Body of pancreas (tissue), 4 donors: ENCODE measurements around the gene KREMEN1. TPM values are rescaled to one million over a fixed set of nuclear protein-coding genes. Genes with fewer than 3 reads are reported as not detected.
A peak's percentile ranks its signal among the peaks of the same experiment; 100 is the strongest.

Experiments
- ATAC-seq: fragments of 150-250 bp; one replicate; pipeline ENCODE4 v1.9.1; 2016
- DNase-seq, 4 donors: peaks; one replicate each; pipeline ENCODE4 v3.0.0-alpha.2; 2019
- H3K27ac ChIP-seq, 4 donors: fragments of 200-600 bp; sonication (generic); 1 replicate in 3 of 4; 2 replicates in 1 of 4; pipeline versions ENCODE4 v1.5.1 to v1.6.1; 2016 to 2019; ENCODE audit warnings: mild to moderate bottlenecking in 1 of 4, mixed read lengths in 1 of 4, moderate library complexity in 1 of 4
- H3K27me3 ChIP-seq, 2 donors: fragments of 200-600 bp; sonication (generic); one replicate each; pipeline ENCODE4 v1.6.0; 2016; ENCODE audit warnings: mild to moderate bottlenecking in 1 of 2
- H3K36me3 ChIP-seq, 2 donors: fragments of 200-600 bp; sonication (generic); replicated peaks in 1 of 2; 2 replicates each; pipeline ENCODE4 v1.5.1; 2016; ENCODE audit warnings: low read depth in 2 of 2; ENCODE audit not compliant: insufficient read depth in 1 of 2
- H3K4me1 ChIP-seq: fragments of 200-600 bp; sonication (generic); one replicate; pipeline ENCODE4 v1.6.0; 2016
- H3K4me3 ChIP-seq, 2 donors: fragments of 200-600 bp; sonication (generic); 1 replicate in 1 of 2; 2 replicates in 1 of 2; pipeline ENCODE4 v1.5.1; 2016 to 2019
- H3K9me3 ChIP-seq, 3 donors: fragments of 200-600 bp; sonication (generic); 1 replicate in 2 of 3; 2 replicates in 1 of 3; pipeline ENCODE4 v1.5.1; 2016
- POLR2A ChIP-seq, 3 donors: fragments of 450-650 bp; IDR thresholded peaks; one replicate each; pipeline ENCODE4 v1.6.1; 2016; ENCODE audit warnings: antibody characterized with exemption in 3 of 3, mild to moderate bottlenecking in 2 of 3
- WGBS, 2 donors: methylation state at CpG; one replicate each; pipeline ENCODE4 v1.1.5; 2017; 5-methylcytosine and 5-hydroxymethylcytosine counted together
- intact Hi-C: fragments of 100-400 bp; cut with DNase I; formaldehyde crosslinking; loops from one replicate; pipeline ENCODE4 v1.15.1; 2023
- total RNA-seq, 2 donors: library from RNA; depleted of rRNA; stranded (reverse); fragments of >200 nt; gene quantifications; one replicate each; pipeline ENCODE4 v1.1.0, GENCODE V29; 2016
- TF ChIP-seq, protein P1 (sequence below), 7 experiments: fragments of 450-650 bp in 4 of 7; fragments of 200-600 bp in 3 of 7; sonication (generic) in 3 of 7; IDR thresholded peaks; one replicate each; pipeline ENCODE4 v1.5.1; 2016 to 2019; ENCODE audit warnings: antibody characterized with exemption in 7 of 7

The KREMEN1 gene
- total RNA-seq, 2 donors from 2014 or later = 6.6 to 7.3 TPM

DNA sequence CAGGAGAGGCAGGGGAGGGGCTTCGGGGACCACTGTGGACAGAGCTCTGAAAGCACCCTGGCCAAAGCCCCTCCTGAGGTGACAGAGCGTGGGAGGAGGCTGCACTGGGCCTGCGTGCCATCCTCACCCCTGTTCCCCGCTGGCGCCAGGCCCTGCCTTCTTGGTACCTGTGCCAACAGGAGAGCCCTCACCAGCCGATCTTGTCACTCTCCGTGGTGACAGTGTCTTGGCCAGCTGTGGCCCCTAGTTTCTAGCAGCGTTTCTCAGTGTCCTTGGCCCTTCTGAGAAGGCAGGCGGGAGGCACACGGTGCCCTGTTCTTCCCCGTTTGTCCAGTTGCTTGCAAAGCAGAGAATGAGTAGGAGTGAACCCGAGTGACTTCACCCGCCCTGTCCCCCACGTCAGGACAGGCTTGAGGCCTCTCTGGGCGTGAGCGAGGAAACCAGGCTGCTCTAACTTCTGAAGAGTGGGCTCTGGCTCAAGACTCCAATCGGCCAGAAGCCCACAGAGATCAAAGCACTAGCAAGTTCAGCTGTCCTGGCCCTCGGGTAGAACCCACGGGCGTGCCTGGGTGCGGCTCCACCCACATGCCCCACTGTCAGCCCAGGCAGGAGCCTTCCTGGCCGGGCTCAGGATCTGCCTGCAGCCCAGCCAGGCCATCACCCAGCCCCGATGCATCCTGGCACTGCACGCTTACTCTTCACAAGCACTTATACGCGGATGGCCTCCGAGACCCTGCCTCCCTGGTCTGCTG is 72.7 kb downstream of the KREMEN1 start:
- no peaks in the 10 kb centered on the region for H3K27me3 ChIP-seq
- no peak overlapping the region for H3K27ac ChIP-seq
- no peaks in the 10 kb centered on the region for H3K36me3 ChIP-seq
- H3K4me3 ChIP-seq = no peak overlapping the region
- no peaks in the 10 kb centered on the region for H3K9me3 ChIP-seq
- WGBS, 2 donors = 70 to 72% methylated on average over 15 to 25 of the region's 27 CpGs
- DNase-seq (peak in 1 of 4 donors; percentile 24), ATAC-seq (peak; percentile 18)
- intact Hi-C loops = no loop called here
- TF ChIP-seq, protein P1, sequence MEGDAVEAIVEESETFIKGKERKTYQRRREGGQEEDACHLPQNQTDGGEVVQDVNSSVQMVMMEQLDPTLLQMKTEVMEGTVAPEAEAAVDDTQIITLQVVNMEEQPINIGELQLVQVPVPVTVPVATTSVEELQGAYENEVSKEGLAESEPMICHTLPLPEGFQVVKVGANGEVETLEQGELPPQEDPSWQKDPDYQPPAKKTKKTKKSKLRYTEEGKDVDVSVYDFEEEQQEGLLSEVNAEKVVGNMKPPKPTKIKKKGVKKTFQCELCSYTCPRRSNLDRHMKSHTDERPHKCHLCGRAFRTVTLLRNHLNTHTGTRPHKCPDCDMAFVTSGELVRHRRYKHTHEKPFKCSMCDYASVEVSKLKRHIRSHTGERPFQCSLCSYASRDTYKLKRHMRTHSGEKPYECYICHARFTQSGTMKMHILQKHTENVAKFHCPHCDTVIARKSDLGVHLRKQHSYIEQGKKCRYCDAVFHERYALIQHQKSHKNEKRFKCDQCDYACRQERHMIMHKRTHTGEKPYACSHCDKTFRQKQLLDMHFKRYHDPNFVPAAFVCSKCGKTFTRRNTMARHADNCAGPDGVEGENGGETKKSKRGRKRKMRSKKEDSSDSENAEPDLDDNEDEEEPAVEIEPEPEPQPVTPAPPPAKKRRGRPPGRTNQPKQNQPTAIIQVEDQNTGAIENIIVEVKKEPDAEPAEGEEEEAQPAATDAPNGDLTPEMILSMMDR (IDR thresholded peaks at IDR 0.05) = no peak
- no peak for TF ChIP-seq POLR2A (IDR thresholded peaks at IDR 0.05)
- no peaks in the 10 kb centered on the region for H3K4me1 ChIP-seq

DNA sequence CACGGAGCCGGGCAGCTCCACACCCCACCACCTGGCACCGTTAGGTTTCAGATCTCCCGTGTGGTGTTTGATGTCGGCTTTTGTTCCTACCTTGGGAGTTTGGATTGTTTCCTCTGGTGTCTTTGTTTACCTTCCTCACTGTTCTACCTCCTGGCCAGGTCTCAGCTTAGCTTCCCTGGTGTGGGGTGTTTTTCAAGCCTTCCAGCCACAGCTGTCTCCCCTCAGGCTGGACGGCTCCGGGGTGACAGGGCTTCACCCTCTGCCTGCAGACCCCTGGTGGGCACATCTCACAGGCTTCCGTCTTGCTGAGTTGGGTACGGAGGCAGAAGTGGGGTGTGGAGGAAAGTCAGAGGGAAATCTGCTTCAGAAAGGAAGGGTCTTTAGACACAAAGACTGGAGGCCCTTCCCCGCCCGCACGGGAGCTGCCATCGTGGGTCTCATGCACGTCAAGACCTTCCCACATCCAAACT is 73.3 kb downstream of the KREMEN1 start:
- TF ChIP-seq POLR2A (IDR thresholded peaks at IDR 0.05) = no peak
- TF ChIP-seq, protein P1 (IDR thresholded peaks at IDR 0.05) = no peak
- Histone ChIP-seq H3K36me3 (no peaks in the 10 kb centered on the region), H3K4me1 (no peaks in the 10 kb centered on the region), H3K4me3 (no peak overlapping the region), H3K27ac (no peak overlapping the region), H3K9me3 (no peaks in the 10 kb centered on the region), H3K27me3 (no peaks in the 10 kb centered on the region)
- intact Hi-C loops = no loop called here
- no peak for ATAC-seq
- 79 to 81% methylated on average over 14 of the region's 14 CpGs for WGBS, 2 donors
- no peak for DNase-seq

DNA sequence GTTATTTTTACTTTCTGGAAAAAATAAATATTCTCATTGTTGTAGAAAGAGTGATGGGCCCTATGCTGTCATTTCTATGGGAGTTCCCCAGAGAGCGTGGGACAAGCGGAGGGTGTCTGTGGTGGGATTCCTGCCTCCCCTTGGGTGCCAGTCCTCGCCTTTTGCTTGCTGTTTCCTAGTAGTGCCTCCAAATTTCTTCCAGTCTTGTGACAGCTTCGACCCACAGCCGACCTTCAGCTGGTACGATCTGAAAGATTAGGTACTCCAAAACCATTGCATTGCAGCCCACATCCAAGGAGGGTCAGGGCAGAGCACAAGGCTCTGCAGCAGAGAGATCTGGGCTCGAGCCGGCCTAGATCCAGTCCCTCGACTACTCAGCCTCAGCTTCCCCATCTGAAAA is 73.9 kb downstream of the KREMEN1 start:
- WGBS, 2 donors = 77% methylated on average over 9 of the region's 9 CpGs
- intact Hi-C loops = no loop called here
- no peak for ATAC-seq
- DNase-seq = no peak
- H3K27me3 ChIP-seq = no peaks in the 10 kb centered on the region
- no peak overlapping the region for H3K4me3 ChIP-seq
- no peaks in the 10 kb centered on the region for H3K9me3 ChIP-seq
- H3K27ac ChIP-seq = no peak overlapping the region
- H3K4me1 ChIP-seq = no peaks in the 10 kb centered on the region
- no peaks in the 10 kb centered on the region for H3K36me3 ChIP-seq
- TF ChIP-seq POLR2A (IDR thresholded peaks at IDR 0.05) = no peak
- TF ChIP-seq, protein P1 (IDR thresholded peaks at IDR 0.05) = no peak

DNA sequence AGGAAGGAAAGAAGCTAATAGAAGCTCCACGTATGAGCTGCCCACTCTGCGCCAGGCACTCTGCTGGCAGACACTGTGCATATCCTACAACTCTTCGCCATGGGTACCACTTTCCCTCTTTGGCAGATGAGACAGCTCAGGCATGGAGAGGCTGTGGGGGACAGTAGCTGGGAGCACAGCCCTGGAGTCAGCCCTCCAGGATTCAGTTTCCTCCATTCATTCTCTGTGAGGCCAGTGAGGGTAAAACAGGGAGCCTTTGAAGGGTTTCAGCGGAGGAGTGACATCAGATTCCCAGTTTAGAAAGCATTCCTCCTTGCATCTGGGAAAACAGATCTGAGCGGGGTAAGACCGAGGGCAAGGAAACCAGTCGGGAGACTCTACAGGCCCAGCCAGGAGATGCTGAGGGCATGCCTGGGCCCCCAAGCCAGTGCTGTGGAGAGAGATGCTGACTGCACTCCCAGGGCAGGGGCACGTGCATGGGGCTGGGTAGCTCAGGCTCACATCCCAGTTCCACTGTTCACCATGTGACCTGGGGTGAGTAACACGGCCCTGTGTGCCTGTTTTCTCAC is 74.6 kb downstream of the KREMEN1 start:
- 84 to 85% methylated on average over 9 of the region's 9 CpGs for WGBS, 2 donors
- H3K4me1 ChIP-seq = no peaks in the 10 kb centered on the region
- no peaks in the 10 kb centered on the region for H3K27me3 ChIP-seq
- DNase-seq = no peak
- ATAC-seq = no peak
- H3K27ac ChIP-seq = no peak overlapping the region
- H3K4me3 ChIP-seq = no peak overlapping the region
- intact Hi-C loops = no loop called here
- no peaks in the 10 kb centered on the region for H3K9me3 ChIP-seq
- no peaks in the 10 kb centered on the region for H3K36me3 ChIP-seq
- TF ChIP-seq, protein P1 (IDR thresholded peaks at IDR 0.05) = no peak
